Parathyroid adenoma (tissue), 2 donors: ENCODE results near the gene DUSP18.
"Not testable (repeated sequence)": the region's sequence is repeated elsewhere in the genome, so short reads cannot be mapped to it uniquely, and the experiment has no call there.

Experiments used
- H2AFZ ChIP-seq: fragments of 300-600 bp; sonication (generic); one replicate; pipeline ENCODE4 v1.7.0; 2017; ENCODE audit warnings: antibody characterized with exemption, mild to moderate bottlenecking
- H3K27ac ChIP-seq: fragments of 300-600 bp; sonication (generic); one replicate; pipeline ENCODE4 v1.7.0; 2017
- H3K27me3 ChIP-seq: fragments of 300-600 bp; sonication (generic); one replicate; pipeline ENCODE4 v1.7.0; 2017; ENCODE audit warnings: low read length; ENCODE audit not compliant: control insufficient read depth, insufficient read depth
- H3K36me3 ChIP-seq: fragments of 300-600 bp; sonication (generic); one replicate; pipeline ENCODE4 v1.7.0; 2017; ENCODE audit warnings: low read length; ENCODE audit not compliant: control insufficient read depth, insufficient read depth
- H3K4me1 ChIP-seq: fragments of 300-600 bp; sonication (generic); one replicate; pipeline ENCODE4 v1.7.0; 2017; ENCODE audit warnings: control low read depth
- H3K4me2 ChIP-seq: fragments of 300-600 bp; sonication (generic); one replicate; pipeline ENCODE4 v1.7.0; 2017; ENCODE audit warnings: low read length
- H3K4me3 ChIP-seq: fragments of 300-600 bp; sonication (generic); one replicate; pipeline ENCODE4 v1.7.0; 2017; ENCODE audit warnings: low read depth, low read length
- H3K79me2 ChIP-seq: fragments of 300-600 bp; sonication (generic); one replicate; pipeline ENCODE4 v1.7.0; 2017; ENCODE audit warnings: control low read depth
- H3K9ac ChIP-seq: fragments of 300-600 bp; sonication (generic); one replicate; pipeline ENCODE4 v1.7.0; 2017; ENCODE audit warnings: mild to moderate bottlenecking
- H3K9me3 ChIP-seq: fragments of 300-600 bp; sonication (generic); one replicate; pipeline ENCODE4 v1.7.0; 2017; ENCODE audit warnings: low read length; ENCODE audit not compliant: control insufficient read depth
- TF ChIP-seq, protein P1 (sequence below): fragments of 300-600 bp; sonication (generic); IDR thresholded peaks from one replicate; pipeline ENCODE4 v1.7.0; 2017; ENCODE audit warnings: antibody characterized with exemption, mild to moderate bottlenecking
- donor health status: primary hyperparathyroidism.

Gene DUSP18

DNA sequence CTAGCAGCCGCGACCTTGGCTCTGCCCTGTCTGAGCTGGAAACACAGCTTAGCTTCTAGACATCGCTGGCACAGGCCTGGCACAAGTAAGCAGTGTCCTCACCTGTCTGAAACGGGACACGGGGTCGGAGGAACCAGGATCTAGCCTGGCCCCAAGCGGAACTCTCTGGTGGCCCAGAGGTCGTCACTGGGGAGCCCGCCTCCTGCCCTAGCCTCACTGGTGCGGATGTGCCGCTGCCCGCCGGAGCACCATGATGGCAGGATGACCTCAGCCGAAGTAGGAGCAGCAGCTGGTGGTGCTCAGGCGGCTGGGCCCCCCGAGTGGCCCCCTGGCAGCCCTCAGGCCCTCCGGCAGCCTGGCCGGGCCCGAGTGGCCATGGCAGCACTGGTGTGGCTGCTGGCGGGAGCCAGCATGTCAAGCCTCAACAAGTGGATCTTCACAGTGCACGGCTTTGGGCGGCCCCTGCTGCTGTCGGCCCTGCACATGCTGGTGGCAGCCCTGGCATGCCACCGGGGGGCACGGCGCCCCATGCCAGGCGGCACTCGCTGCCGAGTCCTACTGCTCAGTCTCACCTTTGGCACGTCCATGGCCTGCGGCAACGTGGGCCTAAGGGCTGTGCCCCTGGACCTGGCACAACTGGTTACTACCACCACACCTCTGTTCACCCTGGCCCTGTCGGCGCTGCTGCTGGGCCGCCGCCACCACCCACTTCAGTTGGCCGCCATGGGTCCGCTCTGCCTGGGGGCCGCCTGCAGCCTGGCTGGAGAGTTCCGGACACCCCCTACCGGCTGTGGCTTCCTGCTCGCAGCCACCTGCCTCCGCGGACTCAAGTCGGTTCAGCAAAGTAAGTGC is 31.2 kb downstream of the DUSP18 start:
- H3K27me3 ChIP-seq: no peaks in the 10 kb centered on the region
- H3K9me3 ChIP-seq: no peaks in the 10 kb centered on the region
- TF ChIP-seq, protein P1, sequence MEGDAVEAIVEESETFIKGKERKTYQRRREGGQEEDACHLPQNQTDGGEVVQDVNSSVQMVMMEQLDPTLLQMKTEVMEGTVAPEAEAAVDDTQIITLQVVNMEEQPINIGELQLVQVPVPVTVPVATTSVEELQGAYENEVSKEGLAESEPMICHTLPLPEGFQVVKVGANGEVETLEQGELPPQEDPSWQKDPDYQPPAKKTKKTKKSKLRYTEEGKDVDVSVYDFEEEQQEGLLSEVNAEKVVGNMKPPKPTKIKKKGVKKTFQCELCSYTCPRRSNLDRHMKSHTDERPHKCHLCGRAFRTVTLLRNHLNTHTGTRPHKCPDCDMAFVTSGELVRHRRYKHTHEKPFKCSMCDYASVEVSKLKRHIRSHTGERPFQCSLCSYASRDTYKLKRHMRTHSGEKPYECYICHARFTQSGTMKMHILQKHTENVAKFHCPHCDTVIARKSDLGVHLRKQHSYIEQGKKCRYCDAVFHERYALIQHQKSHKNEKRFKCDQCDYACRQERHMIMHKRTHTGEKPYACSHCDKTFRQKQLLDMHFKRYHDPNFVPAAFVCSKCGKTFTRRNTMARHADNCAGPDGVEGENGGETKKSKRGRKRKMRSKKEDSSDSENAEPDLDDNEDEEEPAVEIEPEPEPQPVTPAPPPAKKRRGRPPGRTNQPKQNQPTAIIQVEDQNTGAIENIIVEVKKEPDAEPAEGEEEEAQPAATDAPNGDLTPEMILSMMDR: no peak
- H3K36me3 ChIP-seq: no peaks in the 10 kb centered on the region
- H3K4me2 ChIP-seq: peak overlapping the region; percentile 99
- H3K27ac ChIP-seq: no peak overlapping the region
- H3K9ac ChIP-seq: peak overlapping the region; percentile 28
- peak overlapping the region; percentile 86 for H2AFZ ChIP-seq
- no peaks in the 10 kb centered on the region for H3K4me1 ChIP-seq
- peak overlapping the region; percentile 63 for H3K4me3 ChIP-seq
- H3K79me2 ChIP-seq: no peaks in the 10 kb centered on the region

DNA sequence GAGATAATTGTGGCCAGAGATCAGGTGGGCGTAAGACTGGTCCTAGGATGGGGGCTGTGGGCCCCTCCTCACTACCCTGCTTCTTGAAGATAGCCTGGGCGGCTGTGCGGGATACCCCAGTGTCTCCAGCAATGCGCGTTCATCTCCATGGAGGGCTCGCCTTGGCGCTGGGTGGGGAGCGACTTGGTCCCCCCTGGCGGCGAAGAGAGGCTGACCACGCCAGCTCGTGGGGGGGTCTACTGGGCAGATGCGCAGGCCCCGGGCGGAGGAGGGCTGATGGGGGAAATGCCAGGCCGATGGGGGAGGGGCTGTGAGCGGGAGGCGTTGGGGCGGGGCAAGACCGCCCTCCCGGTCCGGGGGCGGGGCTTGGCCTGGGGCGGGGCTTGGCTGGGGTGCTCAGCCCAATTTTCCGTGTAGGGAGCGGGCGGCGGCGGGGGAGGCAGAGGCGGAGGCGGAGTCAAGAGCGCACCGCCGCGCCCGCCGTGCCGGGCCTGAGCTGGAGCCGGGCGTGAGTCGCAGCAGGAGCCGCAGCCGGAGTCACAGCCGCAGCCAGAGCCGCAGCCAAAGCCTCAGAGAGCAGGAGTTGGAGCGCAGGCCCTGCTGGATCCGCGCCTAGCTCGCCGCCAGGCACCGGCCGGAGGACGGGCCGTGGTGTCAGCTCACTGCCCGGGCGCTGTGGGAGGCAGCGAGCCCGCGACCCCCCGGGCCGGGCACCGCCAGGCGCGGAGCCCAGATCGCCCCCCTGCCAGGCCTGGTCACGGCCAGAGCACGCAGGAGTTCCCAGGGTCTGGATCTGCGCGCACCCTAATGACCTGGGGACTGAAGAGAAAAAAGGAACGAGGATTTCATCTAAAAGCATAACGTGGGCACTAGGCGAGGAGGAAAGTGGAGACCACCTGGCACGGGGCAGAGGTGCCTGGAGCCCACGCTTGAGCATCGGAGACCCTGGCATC is 32.1 kb downstream of the DUSP18 start, which contains the start of gene SLC35E4:
Gene SLC35E4 (plus strand): TSS at position 509 of the 953 bp plus-strand sequence. CDS start 670 bp downstream, outside the sequence.
- Histone ChIP-seq H3K4me1 (no peaks in the 10 kb centered on the region), H3K9me3 (no peaks in the 10 kb centered on the region), H3K36me3 (no peaks in the 10 kb centered on the region), H3K27ac (peak within 1 kb of the TSS; percentile 71), H3K79me2 (no peaks in the 10 kb centered on the region), H3K4me3 (peak within 1 kb of the TSS; percentile 63), H3K9ac (peak within 1 kb of the TSS; percentile 28), H3K4me2 (peak within 1 kb of the TSS; percentile 99), H3K27me3 (no peaks in the 10 kb centered on the region), H2AFZ (peak within 1 kb of the TSS; percentile 86)
- TF ChIP-seq, protein P1: peak; percentile 13

DNA sequence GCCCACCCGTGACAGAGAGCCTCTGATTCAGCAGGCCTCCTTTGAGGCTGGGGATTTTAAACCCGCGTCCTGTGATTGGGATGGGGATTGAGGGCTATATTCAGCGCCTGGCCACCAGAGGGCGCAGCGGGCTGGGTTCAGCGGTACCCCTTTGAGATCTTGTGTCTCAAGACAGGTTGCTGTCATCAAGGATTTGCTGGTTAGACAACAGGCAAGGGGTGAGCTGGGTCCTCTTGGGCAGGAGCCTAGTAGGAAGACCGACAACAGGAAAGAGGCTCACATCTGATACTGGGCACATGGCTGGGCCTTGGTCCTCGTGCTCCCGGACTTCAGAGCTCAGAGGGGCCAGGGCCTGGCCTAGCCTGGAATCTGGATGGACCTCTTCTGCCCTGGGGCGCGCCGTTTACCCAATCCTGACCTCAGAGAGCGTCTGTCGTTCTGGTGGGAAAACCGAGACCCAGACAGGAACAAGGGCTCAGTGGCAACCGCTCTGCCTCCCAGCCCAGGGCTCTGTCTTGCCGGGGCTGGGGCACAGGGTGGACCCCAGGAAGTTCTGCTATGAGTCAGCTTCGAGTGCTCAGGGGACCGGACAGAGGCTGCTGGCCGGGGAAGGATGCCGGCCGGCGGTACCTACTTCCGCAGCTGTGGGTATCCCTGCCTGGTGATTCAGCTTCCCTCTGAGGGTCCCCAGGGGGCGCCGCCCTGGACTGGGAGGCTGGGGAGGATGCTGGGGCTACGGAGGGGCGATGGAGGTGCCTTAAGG is 33.0 kb downstream of the DUSP18 start:
- Histone ChIP-seq H3K4me3 (peak overlapping the region; percentile 2), H3K9me3 (no peaks in the 10 kb centered on the region), H3K36me3 (no peaks in the 10 kb centered on the region), H3K27me3 (no peaks in the 10 kb centered on the region), H3K4me1 (no peaks in the 10 kb centered on the region), H3K27ac (peak overlapping the region; percentile 71), H3K4me2 (peak overlapping the region; percentile 31), H2AFZ (peak overlapping the region; percentile 86), H3K9ac (no peak overlapping the region), H3K79me2 (no peaks in the 10 kb centered on the region)
- TF ChIP-seq, protein P1: peak; percentile 85

DNA sequence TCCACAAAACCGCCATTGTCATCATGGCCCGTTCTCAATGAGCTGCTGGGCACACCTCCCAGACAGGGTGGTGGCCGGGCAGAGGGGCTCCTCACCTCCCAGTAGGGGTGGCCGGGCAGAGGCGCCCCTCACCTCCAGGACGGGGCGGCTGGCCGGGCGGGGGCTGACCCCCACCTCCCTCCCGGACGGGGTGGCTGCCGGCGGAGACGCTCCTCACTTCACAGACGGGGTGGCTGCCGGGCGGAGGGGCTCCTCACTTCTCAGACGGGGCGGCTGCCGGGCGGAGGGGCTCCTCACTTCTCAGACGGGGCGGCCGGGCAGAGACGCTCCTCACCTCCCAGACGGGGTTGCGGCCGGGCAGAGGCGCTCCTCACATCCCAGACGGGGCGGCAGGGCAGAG is 36.2 kb downstream of the DUSP18 start:
- H2AFZ ChIP-seq, H3K4me2 ChIP-seq, H3K36me3 ChIP-seq, H3K27me3 ChIP-seq, H3K27ac ChIP-seq, H3K4me3 ChIP-seq, H3K9ac ChIP-seq, H3K4me1 ChIP-seq, H3K9me3 ChIP-seq, H3K79me2 ChIP-seq: not testable (repeated sequence)
